Trophoblast cell (in vitro differentiated cells and primary cell): ENCODE results near the gene SEC63.

Experiments
- DNase-seq, 2 donors: peaks; one replicate each; pipeline ENCODE4 v3.0.0-alpha.2; 2016
- H2AFZ ChIP-seq: 2 replicates; pipeline ENCODE4 v1.6.1; 2013; ENCODE audit warnings: low read length, moderate library complexity, mild to moderate bottlenecking; ENCODE audit not compliant: insufficient read depth, poor library complexity
- H2AK5ac ChIP-seq: 2 replicates; pipeline ENCODE4 v1.6.1; 2013; ENCODE audit warnings: mild to moderate bottlenecking, low read length
- H2BK120ac ChIP-seq: 2 replicates; pipeline ENCODE4 v1.6.1; 2013; ENCODE audit warnings: low read length, mild to moderate bottlenecking, moderate library complexity; ENCODE audit not compliant: insufficient read depth, poor library complexity
- H2BK12ac ChIP-seq: 2 replicates; pipeline ENCODE4 v1.6.1; 2013; ENCODE audit warnings: mild to moderate bottlenecking, low read length, moderate library complexity
- H2BK5ac ChIP-seq: 2 replicates; pipeline ENCODE4 v1.6.1; 2013; ENCODE audit warnings: low read length, low read depth, moderate library complexity, mild to moderate bottlenecking; ENCODE audit not compliant: poor library complexity
- H3K14ac ChIP-seq: 2 replicates; pipeline ENCODE4 v1.6.1; 2013; ENCODE audit warnings: mild to moderate bottlenecking, low read length
- H3K18ac ChIP-seq: 2 replicates; pipeline ENCODE4 v1.6.1; 2013; ENCODE audit warnings: mild to moderate bottlenecking, low read length
- H3K23ac ChIP-seq: 2 replicates; pipeline ENCODE4 v1.6.1; 2013; ENCODE audit warnings: low read length
- H3K27ac ChIP-seq: 2 replicates; pipeline ENCODE4 v1.5.1; 2013; ENCODE audit warnings: low read depth, mild to moderate bottlenecking, inconsistent platforms, low read length, moderate library complexity
- H3K27me3 ChIP-seq: 2 replicates; pipeline ENCODE4 v1.6.1; 2013; ENCODE audit warnings: inconsistent platforms, mild to moderate bottlenecking, low read length, moderate library complexity; ENCODE audit not compliant: insufficient read depth
- H3K36me3 ChIP-seq, 2 experiments: 1 replicate in 1 of 2; 2 replicates in 1 of 2; pipeline ENCODE4 v1.6.1; 2013; ENCODE audit warnings: low read length in 2 of 2, mild to moderate bottlenecking in 2 of 2, moderate library complexity in 1 of 2; ENCODE audit not compliant: insufficient read depth in 2 of 2, control insufficient read depth in 1 of 2
- H3K4ac ChIP-seq: 2 replicates; pipeline ENCODE4 v1.6.1; 2013; ENCODE audit warnings: low read depth, mild to moderate bottlenecking, low read length, moderate library complexity
- H3K4me1 ChIP-seq, 2 experiments: 1 replicate in 1 of 2; 2 replicates in 1 of 2; pipeline ENCODE4 v1.6.1; 2013; ENCODE audit warnings: low read length in 2 of 2, mild to moderate bottlenecking in 2 of 2, moderate library complexity in 1 of 2; ENCODE audit not compliant: insufficient read depth in 2 of 2, control insufficient read depth in 1 of 2
- H3K4me2 ChIP-seq: 2 replicates; pipeline ENCODE4 v1.6.1; 2013; ENCODE audit warnings: inconsistent platforms, mild to moderate bottlenecking, low read length, moderate library complexity
- H3K4me3 ChIP-seq: 2 replicates; pipeline ENCODE4 v1.5.1; 2013; ENCODE audit warnings: mild to moderate bottlenecking, low read depth, low read length, inconsistent platforms
- H3K79me1 ChIP-seq: one replicate; pipeline ENCODE4 v1.6.1; 2013; ENCODE audit warnings: low read length
- H3K79me2 ChIP-seq: 2 replicates; pipeline ENCODE4 v1.6.1; 2013; ENCODE audit warnings: low read length, mild to moderate bottlenecking; ENCODE audit not compliant: control insufficient read depth, insufficient read depth, poor library complexity
- H3K9ac ChIP-seq: 2 replicates; pipeline ENCODE4 v1.6.1; 2013; ENCODE audit warnings: mild to moderate bottlenecking, low read length
- H3K9me3 ChIP-seq: 2 replicates; pipeline ENCODE4 v1.6.1; 2013; ENCODE audit warnings: low read depth, mild to moderate bottlenecking, control low read depth, inconsistent platforms, low read length; ENCODE audit not compliant: insufficient read depth
- H4K12ac ChIP-seq: 2 replicates; pipeline ENCODE4 v1.6.1; 2013; ENCODE audit warnings: low read depth, mild to moderate bottlenecking, low read length, moderate library complexity
- H4K8ac ChIP-seq: 2 replicates; pipeline ENCODE4 v1.6.1; 2013; ENCODE audit warnings: low read depth, mild to moderate bottlenecking, low read length, moderate library complexity
- H4K91ac ChIP-seq: one replicate; pipeline ENCODE4 v1.6.1; 2013; ENCODE audit warnings: low read depth, mild to moderate bottlenecking, low read length, moderate library complexity
- WGBS: extraction: QIAGEN DNeasy Blood & Tissue Kit; methylation state at CpG from one replicate; pipeline ENCODE4 v1.1.7; 2013; ENCODE audit warnings: missing lambda C conversion rate; ENCODE audit not compliant: insufficient read length, insufficient coverage; ENCODE audit errors: extremely low coverage; 5-methylcytosine and 5-hydroxymethylcytosine counted together

The SEC63 gene

GRCh38 chr6:107823047-107823557 is 134.9 kb downstream of the SEC63 start:
- no peaks in the 10 kb centered on the region for H3K79me1 ChIP-seq
- H3K27ac ChIP-seq = no peak overlapping the region
- no peaks in the 10 kb centered on the region for H3K9me3 ChIP-seq
- no peak overlapping the region for H3K4ac ChIP-seq
- H3K79me2 ChIP-seq = no peaks in the 10 kb centered on the region
- WGBS = no CpG with 5 or more reads among the region's 8 CpGs
- no peak overlapping the region for H3K23ac ChIP-seq
- no peak for DNase-seq
- no peak overlapping the region for H4K91ac ChIP-seq
- no peak overlapping the region for H3K4me3 ChIP-seq
- no peak overlapping the region for H2BK120ac ChIP-seq
- no peak overlapping the region for H4K8ac ChIP-seq
- no peak overlapping the region for H2AFZ ChIP-seq
- H2BK12ac ChIP-seq = no peak overlapping the region
- H3K36me3 ChIP-seq = no peaks in the 10 kb centered on the region
- H3K27me3 ChIP-seq = no peaks in the 10 kb centered on the region
- no peak overlapping the region for H2AK5ac ChIP-seq
- no peak overlapping the region for H2BK5ac ChIP-seq
- H3K18ac ChIP-seq = no peak overlapping the region
- no peak overlapping the region for H4K12ac ChIP-seq
- H3K4me1 ChIP-seq = peaks cover 6 to 10% of the 10 kb centered on the region in 2 experiments
- H3K9ac ChIP-seq = no peak overlapping the region
- no peak overlapping the region for H3K4me2 ChIP-seq
- no peak overlapping the region for H3K14ac ChIP-seq

GRCh38 chr6:107822176-107823046 is 135.6 kb downstream of the SEC63 start:
- no peak overlapping the region for H3K27ac ChIP-seq
- H2BK120ac ChIP-seq = no peak overlapping the region
- peaks cover 6 to 10% of the 10 kb centered on the region in 2 experiments for H3K4me1 ChIP-seq
- DNase-seq = no peak
- H4K91ac ChIP-seq = no peak overlapping the region
- H3K27me3 ChIP-seq = no peaks in the 10 kb centered on the region
- no peak overlapping the region for H2BK12ac ChIP-seq
- no peaks in the 10 kb centered on the region for H3K79me1 ChIP-seq
- H2AFZ ChIP-seq = no peak overlapping the region
- H4K12ac ChIP-seq = no peak overlapping the region
- WGBS = 100% methylated on average over 1 of the region's 9 CpGs
- H3K14ac ChIP-seq = no peak overlapping the region
- no peak overlapping the region for H3K4ac ChIP-seq
- no peak overlapping the region for H3K9ac ChIP-seq
- H2AK5ac ChIP-seq = no peak overlapping the region
- H3K79me2 ChIP-seq = no peaks in the 10 kb centered on the region
- H3K23ac ChIP-seq = no peak overlapping the region
- H2BK5ac ChIP-seq = no peak overlapping the region
- H3K4me3 ChIP-seq = no peak overlapping the region
- H3K36me3 ChIP-seq = no peaks in the 10 kb centered on the region
- no peak overlapping the region for H4K8ac ChIP-seq
- no peak overlapping the region for H3K4me2 ChIP-seq
- H3K9me3 ChIP-seq = no peaks in the 10 kb centered on the region
- no peak overlapping the region for H3K18ac ChIP-seq

GRCh38 chr6:107821591-107821990 is 136.4 kb downstream of the SEC63 start:
- Histone ChIP-seq H3K23ac (no peak overlapping the region), H2BK12ac (no peak overlapping the region), H3K14ac (no peak overlapping the region), H3K36me3 (no peaks in the 10 kb centered on the region), H3K18ac (no peak overlapping the region), H3K79me2 (no peaks in the 10 kb centered on the region), H3K79me1 (no peaks in the 10 kb centered on the region), H3K4ac (no peak overlapping the region), H4K12ac (no peak overlapping the region), H3K27me3 (no peaks in the 10 kb centered on the region), H4K91ac (no peak overlapping the region), H3K9ac (no peak overlapping the region), H2AFZ (no peak overlapping the region), H2BK5ac (no peak overlapping the region), H2BK120ac (no peak overlapping the region), H3K4me2 (no peak overlapping the region), H2AK5ac (no peak overlapping the region), H3K4me1 (peaks cover 6 to 10% of the 10 kb centered on the region in 2 experiments), H4K8ac (no peak overlapping the region), H3K27ac (no peak overlapping the region), H3K9me3 (no peaks in the 10 kb centered on the region), H3K4me3 (no peak overlapping the region)
- WGBS = no CpG with 5 or more reads among the region's 5 CpGs
- no peak for DNase-seq

GRCh38 chr6:107820338-107821261 is 137.4 kb downstream of the SEC63 start:
- Histone ChIP-seq H3K27ac (no peak overlapping the region), H2AFZ (no peak overlapping the region), H3K4me3 (no peak overlapping the region), H3K9ac (no peak overlapping the region), H4K8ac (no peak overlapping the region), H3K36me3 (no peaks in the 10 kb centered on the region), H2AK5ac (no peak overlapping the region), H3K27me3 (no peaks in the 10 kb centered on the region), H2BK12ac (no peak overlapping the region), H3K4me2 (peak overlapping the region; percentile 8), H2BK120ac (no peak overlapping the region), H3K4me1 (peaks cover 6 to 10% of the 10 kb centered on the region in 2 experiments), H3K23ac (no peak overlapping the region), H3K9me3 (no peaks in the 10 kb centered on the region), H4K91ac (no peak overlapping the region), H3K18ac (no peak overlapping the region), H3K4ac (no peak overlapping the region), H2BK5ac (no peak overlapping the region), H3K14ac (no peak overlapping the region), H3K79me1 (no peaks in the 10 kb centered on the region), H3K79me2 (no peaks in the 10 kb centered on the region), H4K12ac (no peak overlapping the region)
- WGBS = no CpG with 5 or more reads among the region's 17 CpGs
- DNase-seq = peak in 1 of 2 donors; percentile 58
